ENCODE measurements around the gene IRGQ.

Gene IRGQ

GRCh38 chr19:43551399-43552197 is 44.3 kb downstream of the IRGQ start (continued):
- TF ChIP-seq PRDM2 (tag by site-specific recombination; IDR thresholded peaks at IDR 0.05; ENCODE audit: borderline replicate concordance) (no peak), GLI2 (tag by site-specific recombination; IDR thresholded peaks at IDR 0.05; ENCODE audit: borderline replicate concordance, low read depth) (no peak), ZNF626 (tag by site-specific recombination; IDR thresholded peaks at IDR 0.05) (no peak), ZNF639 (tag by site-specific recombination; IDR thresholded peaks at IDR 0.05) (no peak), SP2 (tag by site-specific recombination; IDR thresholded peaks at IDR 0.05) (no peak), ZSCAN23 (tag by site-specific recombination; IDR thresholded peaks at IDR 0.05) (no peak), ZNF600 (tag by site-specific recombination; IDR thresholded peaks at IDR 0.05) (peak; percentile 50; the same call in 1 of the 2 replicates), ZNF274 (IDR thresholded peaks at IDR 0.05; ENCODE audit: low read length) (no peak), ZNF274 (tag by site-specific recombination; IDR thresholded peaks at IDR 0.05; ENCODE audit: borderline replicate concordance) (peak; percentile 53; the same call in 1 of the 2 replicates), ZNF426 (tag by site-specific recombination; IDR thresholded peaks at IDR 0.05) (no peak), SETDB1 (IDR thresholded peaks at IDR 0.05; ENCODE audit: insufficient read length, low read length) (no peak), ZXDB (tag by site-specific recombination; IDR thresholded peaks at IDR 0.05) (no peak), GLIS2 (tag by site-specific recombination; IDR thresholded peaks at IDR 0.05) (peak; percentile 11; the same call in 1 of the 2 replicates), SALL2 (tag by site-specific recombination; IDR thresholded peaks at IDR 0.05; ENCODE audit: borderline replicate concordance) (no peak), ZNF311 (tag by site-specific recombination; IDR thresholded peaks at IDR 0.05; ENCODE audit: borderline replicate concordance) (no peak), OSR2 (tag by site-specific recombination; IDR thresholded peaks at IDR 0.05) (no peak)

GRCh38 chr19:43548706-43549105 is 47.2 kb downstream of the IRGQ start:
- no peak for TF ChIP-seq PRDM10 (tag by site-specific recombination; IDR thresholded peaks at IDR 0.05)
- no peak for TF ChIP-seq ZNF175 (tag by site-specific recombination; IDR thresholded peaks at IDR 0.05)
- TF ChIP-seq OVOL3 (tag by site-specific recombination; IDR thresholded peaks at IDR 0.05) = no peak
- TF ChIP-seq ZNF146 (tag by site-specific recombination; IDR thresholded peaks at IDR 0.05) = no peak
- TF ChIP-seq ZNF623 (tag by site-specific recombination; IDR thresholded peaks at IDR 0.05) = peak; percentile 70
- no peak for TF ChIP-seq ZNF776 (tag by site-specific recombination; IDR thresholded peaks at IDR 0.05; ENCODE audit: borderline replicate concordance)
- peak; percentile 95 for TF ChIP-seq ZNF362 (tag by site-specific recombination; IDR thresholded peaks at IDR 0.05)
- Histone ChIP-seq H3K36me3 (ENCODE audit: control insufficient read depth in 2 of 2, insufficient read depth in 1 of 2, low read length in 2 of 2) (peaks cover 79 to 83% of the 10 kb centered on the region in 2 experiments), H3K9me3 (ENCODE audit: control insufficient read depth, insufficient read depth, low read depth, low read length) (no peaks in the 10 kb centered on the region), H3K27ac (ENCODE audit: extremely low read depth, low read depth, low read length) (no peak overlapping the region), H3K4me3 (ENCODE audit: low read depth, low read length) (no peak overlapping the region), H3K4me1 (ENCODE audit: control insufficient read depth, insufficient read depth, low read length) (no peaks in the 10 kb centered on the region)
- ChIA-PET CTCF (interaction anchor here (0.6 to 1.5 kb wide), 4 partner anchors 46 to 443 kb away, joined by 3 read pairs; no protein-coding TSS in a partner anchor), POLR2A (no interaction called here)
